Activated CD8-positive, alpha-beta memory T cell treated with anti-CD3 and anti-CD28 coated beads for 36 hours (primary cell): ENCODE measurements around the gene SLC1A6. TPM values are rescaled to one million over a fixed set of nuclear protein-coding genes. Genes with fewer than 3 reads are reported as not detected.
"Not testable (repeated sequence)": the region's sequence is repeated elsewhere in the genome, so short reads cannot be mapped to it uniquely, and the experiment has no call there.

Experiments used
- CTCF ChIA-PET: fragments of 350-600 bp; sonication (Branson Sonifier 250); formaldehyde crosslinking; loops from one replicate; lab custom pipeline; 2021; ENCODE audit warnings: antibody characterized with exemption; lab: Charles Lee
- POLR2A ChIA-PET: fragments of 350-600 bp; sonication (Branson Sonifier 250); formaldehyde crosslinking; loops from one replicate; lab custom pipeline; 2021; ENCODE audit warnings: antibody characterized with exemption; lab: Charles Lee
- total RNA-seq, 2 experiments: library from RNA; stranded (reverse); gene quantifications; one replicate each; pipeline ENCODE4 v1.2.3, GENCODE V29; 2021

Gene SLC1A6
- total RNA-seq, result not detected

GRCh38 chr19:14979476-14980255 lies at the start of gene SLC1A6:
TSS of gene SLC1A6 (minus strand) at chr19:14979864. CDS start at chr19:14972910, 6,954 bp downstream.
- ChIA-PET CTCF (no interaction called here), POLR2A (no interaction called here)

GRCh38 chr19:15028490-15028889 lies 48.8 kb upstream of the SLC1A6 start:
- ChIA-PET CTCF (no interaction called here), POLR2A (no interaction called here)

- ChIA-PET CTCF (interaction anchor here (0.6 to 0.7 kb wide), 4 partner anchors 10 to 1850 kb away, joined by 3 read pairs; no protein-coding TSS in a partner anchor), POLR2A (no interaction called here)
These were observed 45.6 kb upstream of the SLC1A6 start for GRCh38 chr19:15025217-15025616.

- ChIA-PET CTCF (no interaction called here), POLR2A (no interaction called here)
These were observed 43.1 kb upstream of the SLC1A6 start for GRCh38 chr19:15022752-15023151.

- ChIA-PET POLR2A (no interaction called here), CTCF (no interaction called here)
These were observed 41.8 kb upstream of the SLC1A6 start for GRCh38 chr19:15021286-15022007.

- CTCF ChIA-PET, POLR2A ChIA-PET: not testable (repeated sequence)
These were observed 39.2 kb upstream of the SLC1A6 start for GRCh38 chr19:15018836-15019235.

GRCh38 chr19:15015946-15016542 lies 36.4 kb upstream of the SLC1A6 start:
- ChIA-PET CTCF (interaction anchor here (0.7 kb wide), 1 partner anchor 9 kb away, joined by 3 read pairs; no protein-coding TSS in a partner anchor), POLR2A (interaction anchor here (0.7 kb wide), 1 partner anchor 800 kb away, joined by 14 read pairs; no protein-coding TSS in a partner anchor)

- CTCF ChIA-PET, result no interaction called here
These were observed 34.9 kb upstream of the SLC1A6 start for GRCh38 chr19:15014579-15014978.

GRCh38 chr19:15010501-15011300 lies 31.0 kb upstream of the SLC1A6 start:
- CTCF ChIA-PET, result no interaction called here
- POLR2A ChIA-PET, result interaction anchor here (0.7 kb wide), 1 partner anchor 1977 kb away, joined by 8 read pairs; no protein-coding TSS in a partner anchor

More at GRCh38 chr19:15014579-15014978, 34.9 kb upstream of the SLC1A6 start:
- POLR2A ChIA-PET, result no interaction called here

GRCh38 chr19:15008308-15008707 lies 28.6 kb upstream of the SLC1A6 start:
- CTCF ChIA-PET, result no interaction called here
- POLR2A ChIA-PET, result no interaction called here

GRCh38 chr19:14997981-14998380 lies 18.3 kb upstream of the SLC1A6 start:
- ChIA-PET CTCF (no interaction called here), POLR2A (no interaction called here)

- POLR2A ChIA-PET, result no interaction called here
- CTCF ChIA-PET, result no interaction called here
These were observed 13.1 kb upstream of the SLC1A6 start for GRCh38 chr19:14992780-14993179.

GRCh38 chr19:14985133-14985532 lies 5.5 kb upstream of the SLC1A6 start:
- CTCF ChIA-PET, result no interaction called here

GRCh38 chr19:14978161-14978776 lies 1.4 kb downstream of the SLC1A6 start:
- CTCF ChIA-PET, result interaction anchor here (0.6 kb wide), 1 partner anchor 218 kb away, joined by 4 read pairs; no protein-coding TSS in a partner anchor
- POLR2A ChIA-PET, result no interaction called here

More at GRCh38 chr19:14985133-14985532, 5.5 kb upstream of the SLC1A6 start:
- POLR2A ChIA-PET, result no interaction called here

GRCh38 chr19:14977128-14977527 lies 2.5 kb downstream of the SLC1A6 start:
- POLR2A ChIA-PET, result no interaction called here
- CTCF ChIA-PET, result no interaction called here

- POLR2A ChIA-PET, result no interaction called here
- CTCF ChIA-PET, result no interaction called here
These were observed 5.2 kb downstream of the SLC1A6 start for GRCh38 chr19:14974488-14974887.

- POLR2A ChIA-PET, result no interaction called here
These were observed 7.0 kb downstream of the SLC1A6 start for GRCh38 chr19:14972676-14973075.

GRCh38 chr19:14971474-14971873 lies 8.2 kb downstream of the SLC1A6 start:
- ChIA-PET CTCF (no interaction called here), POLR2A (no interaction called here)

More at GRCh38 chr19:14972676-14973075, 7.0 kb downstream of the SLC1A6 start:
- CTCF ChIA-PET, result no interaction called here

- CTCF ChIA-PET, result no interaction called here
- POLR2A ChIA-PET, result no interaction called here
These were observed 11.4 kb downstream of the SLC1A6 start for GRCh38 chr19:14968247-14968646.
